Activated gamma-delta T cell treated with anti-CD3 and anti-CD28 coated beads, Interleukin-2, amount 50 U/mL, for 16 hours (primary cell): ENCODE measurements around the gene ANP32D.
"Not testable (repeated sequence)": the region's sequence is repeated elsewhere in the genome, so short reads cannot be mapped to it uniquely, and the experiment has no call there.

Experiments
- DNase-seq: peaks from one replicate; pipeline ENCODE4 v3.0.0-alpha.2; 2020; ENCODE audit warnings: low read depth

ANP32D gene

DNA sequence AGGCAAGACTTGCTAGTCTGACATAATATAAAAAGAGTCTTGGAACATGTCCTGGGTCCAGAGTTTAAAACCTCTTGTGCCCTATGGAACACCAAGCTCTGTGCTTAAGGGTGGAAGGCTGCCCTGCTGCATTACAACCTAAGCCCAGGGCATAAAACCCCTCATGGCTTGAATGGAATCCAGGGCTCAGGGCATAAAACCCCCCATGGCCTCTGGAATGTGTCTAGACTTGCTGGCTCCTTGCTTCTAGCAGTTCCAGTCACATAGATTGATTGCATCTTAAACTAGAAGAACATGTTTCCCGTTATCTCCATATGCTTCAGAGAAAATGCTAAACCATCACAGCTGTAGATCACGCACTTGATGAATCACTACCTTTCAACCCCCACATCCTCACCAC lies 34.5 kb downstream of the ANP32D start:
- DNase-seq, result not testable (repeated sequence)

- no peak for DNase-seq
Measured at GRCh38 chr12:48508987-48509386, 36.6 kb downstream of the ANP32D start.

- no peak for DNase-seq
Measured at GRCh38 chr12:48510111-48510510, 37.8 kb downstream of the ANP32D start.

DNA sequence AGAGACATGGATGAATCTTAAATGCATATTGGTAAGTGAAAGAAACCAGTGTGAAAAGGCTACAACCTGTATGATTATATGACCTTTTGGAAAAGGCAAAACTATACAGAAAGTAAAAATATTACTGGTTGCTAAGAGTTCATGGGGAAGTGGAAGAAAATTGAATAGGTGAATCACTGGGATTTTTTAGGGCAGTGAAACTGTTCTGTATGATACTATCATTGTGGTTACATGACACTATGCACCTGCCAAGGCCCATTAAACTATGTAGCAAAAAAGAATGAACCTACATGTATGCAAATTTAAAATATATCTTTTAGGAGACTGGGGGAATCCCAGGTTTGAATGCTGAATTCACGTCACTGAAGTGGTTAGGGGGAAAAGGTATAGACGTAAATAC lies 40.5 kb downstream of the ANP32D start:
- DNase-seq, result no peak

DNA sequence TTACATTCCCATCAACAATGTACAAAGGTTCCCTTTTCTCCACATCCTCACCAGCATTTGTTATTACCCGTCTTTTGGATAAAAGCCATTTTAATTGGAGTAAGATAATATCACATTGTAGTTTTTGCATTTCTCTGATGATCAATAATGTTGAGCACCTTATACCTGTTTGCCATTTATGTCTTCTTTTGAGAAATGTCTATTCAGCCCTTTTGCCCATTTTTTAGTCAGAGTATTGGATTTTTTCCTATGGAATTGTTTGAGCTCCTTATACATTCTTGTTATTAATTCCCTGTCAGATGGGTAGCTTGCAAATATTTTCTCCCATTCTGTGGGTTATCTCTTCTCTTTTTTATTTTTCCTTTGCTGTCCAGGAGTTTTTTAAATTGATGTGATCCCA lies 42.4 kb downstream of the ANP32D start:
- no peak for DNase-seq

DNA sequence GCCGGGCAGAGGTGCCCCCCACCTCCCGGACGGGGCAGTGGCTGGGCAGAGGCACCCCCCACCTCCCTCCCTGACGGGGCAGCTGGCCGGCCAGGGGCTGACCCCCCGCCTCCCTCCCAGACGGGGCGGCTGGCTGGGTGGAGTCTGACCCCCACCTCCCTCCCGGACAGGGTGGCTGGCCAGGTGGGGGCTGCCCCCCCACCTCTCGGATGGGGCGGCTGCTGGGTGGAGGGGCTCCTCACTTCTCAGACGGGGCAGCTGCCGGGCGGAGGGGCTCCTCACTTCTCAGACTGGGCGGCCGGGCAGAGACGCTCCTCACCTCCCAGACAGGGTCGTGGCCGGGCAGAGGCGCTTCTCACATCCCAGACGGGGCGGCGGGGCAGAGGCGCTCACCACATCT lies 48.0 kb downstream of the ANP32D start:
- not testable (repeated sequence) for DNase-seq
